Astrocyte (in vitro differentiated cells and primary cell): ENCODE data around the gene IL1R2. TPM values are rescaled to one million over a fixed set of nuclear protein-coding genes. Genes with fewer than 3 reads are reported as not detected.

ENCODE experiments used
- DNase-seq: peaks from one replicate; pipeline ENCODE4 v3.0.0-alpha.2; 2010; ENCODE audit warnings: low read depth
- FAIRE-seq: peaks from 2 replicates; lab custom pipeline; 2011; peaks lifted over from hg19 to GRCh38; lab: Jason Lieb, UNC
- H2AFZ ChIP-seq: 2 replicates; pipeline ENCODE4 v1.6.0; 2012; ENCODE audit warnings: low read depth, low read length, inconsistent platforms
- H3K27ac ChIP-seq: 2 replicates; pipeline ENCODE4 v1.5.1; 2011; ENCODE audit warnings: low read depth, low read length, inconsistent platforms
- H3K27me3 ChIP-seq: 2 replicates; pipeline ENCODE4 v1.6.0; 2011; ENCODE audit warnings: low read length, inconsistent platforms; ENCODE audit not compliant: insufficient read depth
- H3K36me3 ChIP-seq: 2 replicates; pipeline ENCODE4 v1.5.1; 2011; ENCODE audit warnings: low read length, inconsistent platforms; ENCODE audit not compliant: insufficient read depth
- H3K4me1 ChIP-seq: 2 replicates; pipeline ENCODE4 v1.5.1; 2011; ENCODE audit warnings: low read length, inconsistent platforms; ENCODE audit not compliant: insufficient read depth
- H3K4me2 ChIP-seq: 2 replicates; pipeline ENCODE4 v1.6.0; 2012; ENCODE audit warnings: low read length, inconsistent platforms
- H3K4me3 ChIP-seq: 2 replicates; pipeline ENCODE4 v1.5.1; 2011; ENCODE audit warnings: low read depth, mild to moderate bottlenecking, low read length, inconsistent platforms; ENCODE audit not compliant: insufficient read depth
- H3K79me2 ChIP-seq: 2 replicates; pipeline ENCODE4 v1.6.0; 2012; ENCODE audit warnings: mild to moderate bottlenecking, low read length, inconsistent platforms; ENCODE audit not compliant: insufficient read depth
- H3K9ac ChIP-seq: 2 replicates; pipeline ENCODE4 v1.6.0; 2012; ENCODE audit warnings: mild to moderate bottlenecking, low read length, inconsistent platforms
- H3K9me3 ChIP-seq: 2 replicates; pipeline ENCODE4 v1.5.1; 2012; ENCODE audit warnings: low read depth, mild to moderate bottlenecking, low read length, inconsistent platforms; ENCODE audit not compliant: insufficient read depth
- H4K20me1 ChIP-seq: 2 replicates; pipeline ENCODE4 v1.6.0; 2012; ENCODE audit warnings: low read length, inconsistent platforms; ENCODE audit not compliant: insufficient read depth
- H3K27ac Mint-ChIP-seq: one replicate; pipeline ENCODE4 v1.8.0; 2021; ENCODE audit warnings: mild to moderate bottlenecking, mixed read lengths; ENCODE audit not compliant: unreplicated experiment
- H3K27me3 Mint-ChIP-seq: one replicate; pipeline ENCODE4 v1.8.0; 2021; ENCODE audit warnings: low read depth, mixed read lengths; ENCODE audit not compliant: unreplicated experiment
- H3K36me3 Mint-ChIP-seq: one replicate; pipeline ENCODE4 v1.8.0; 2021; ENCODE audit warnings: low read depth, mixed read lengths; ENCODE audit not compliant: unreplicated experiment
- H3K4me1 Mint-ChIP-seq: one replicate; pipeline ENCODE4 v1.8.0; 2021; ENCODE audit warnings: low read depth, mixed read lengths; ENCODE audit not compliant: unreplicated experiment
- H3K4me3 Mint-ChIP-seq: one replicate; pipeline ENCODE4 v1.8.0; 2021; ENCODE audit warnings: mild to moderate bottlenecking, moderate library complexity, mixed read lengths; ENCODE audit not compliant: unreplicated experiment
- H3K9me3 Mint-ChIP-seq: one replicate; pipeline ENCODE4 v1.8.0; 2021; ENCODE audit warnings: mild to moderate bottlenecking, mixed read lengths; ENCODE audit not compliant: unreplicated experiment
- EZH2 ChIP-seq: IDR thresholded peaks from 2 replicates; pipeline ENCODE4 v1.6.1; 2012; ENCODE audit warnings: mild to moderate bottlenecking, low read length, inconsistent platforms; ENCODE audit not compliant: insufficient read depth
- total RNA-seq: library from RNA; stranded (reverse); gene quantifications from 2 replicates; pipeline ENCODE4 v1.2.1, GENCODE V29; 2021
- TF ChIP-seq, protein P1 (sequence below): IDR thresholded peaks from 2 replicates; pipeline ENCODE4 v1.5.1; 2011; ENCODE audit warnings: low read depth, mild to moderate bottlenecking, inconsistent platforms, low read length, moderate library complexity; ENCODE audit not compliant: insufficient read depth

The IL1R2 gene
- total RNA-seq, 1 donor from 2014 or later, result 0.34 TPM

DNA sequence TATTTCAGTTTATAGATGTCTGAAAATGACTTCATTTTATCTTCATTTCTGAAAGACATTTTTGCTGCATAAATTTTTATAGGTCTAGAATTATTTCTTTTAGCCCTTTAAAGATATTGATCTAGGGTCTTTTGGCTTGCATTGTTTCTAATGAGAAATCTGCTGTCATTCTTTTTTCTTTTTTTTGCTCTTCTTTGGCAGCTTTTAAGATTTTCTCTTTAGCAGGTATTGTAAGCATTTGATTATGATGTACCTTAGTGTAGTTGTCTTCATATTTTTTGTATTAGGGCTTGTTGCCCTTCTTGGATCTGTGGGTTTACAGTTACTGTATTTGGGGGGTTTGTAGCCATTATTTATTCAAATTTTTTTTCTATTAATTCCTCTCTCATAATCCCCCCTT, 84.8 kb downstream of the IL1R2 start:
- H2AFZ ChIP-seq, result no peak overlapping the region
- no peak overlapping the region for H3K4me2 ChIP-seq
- H3K27ac ChIP-seq, result no peak overlapping the region
- no peaks in the 10 kb centered on the region for H3K27me3 ChIP-seq
- Mint-ChIP-seq H3K4me3 (no peak overlapping the region), H3K27ac (no peak overlapping the region), H3K27me3 (no peaks in the 10 kb centered on the region), H3K36me3 (peaks cover 1% of the 10 kb centered on the region), H3K4me1 (peaks cover 14% of the 10 kb centered on the region), H3K9me3 (no peaks in the 10 kb centered on the region)
- FAIRE-seq (no peak), DNase-seq (no peak)
- no peaks in the 10 kb centered on the region for H4K20me1 ChIP-seq
- no peaks in the 10 kb centered on the region for H3K36me3 ChIP-seq
- no peaks in the 10 kb centered on the region for H3K4me1 ChIP-seq
- H3K4me3 ChIP-seq, result no peak overlapping the region
- H3K9me3 ChIP-seq, result no peaks in the 10 kb centered on the region
- TF ChIP-seq EZH2, result no peak
- TF ChIP-seq, protein P1, sequence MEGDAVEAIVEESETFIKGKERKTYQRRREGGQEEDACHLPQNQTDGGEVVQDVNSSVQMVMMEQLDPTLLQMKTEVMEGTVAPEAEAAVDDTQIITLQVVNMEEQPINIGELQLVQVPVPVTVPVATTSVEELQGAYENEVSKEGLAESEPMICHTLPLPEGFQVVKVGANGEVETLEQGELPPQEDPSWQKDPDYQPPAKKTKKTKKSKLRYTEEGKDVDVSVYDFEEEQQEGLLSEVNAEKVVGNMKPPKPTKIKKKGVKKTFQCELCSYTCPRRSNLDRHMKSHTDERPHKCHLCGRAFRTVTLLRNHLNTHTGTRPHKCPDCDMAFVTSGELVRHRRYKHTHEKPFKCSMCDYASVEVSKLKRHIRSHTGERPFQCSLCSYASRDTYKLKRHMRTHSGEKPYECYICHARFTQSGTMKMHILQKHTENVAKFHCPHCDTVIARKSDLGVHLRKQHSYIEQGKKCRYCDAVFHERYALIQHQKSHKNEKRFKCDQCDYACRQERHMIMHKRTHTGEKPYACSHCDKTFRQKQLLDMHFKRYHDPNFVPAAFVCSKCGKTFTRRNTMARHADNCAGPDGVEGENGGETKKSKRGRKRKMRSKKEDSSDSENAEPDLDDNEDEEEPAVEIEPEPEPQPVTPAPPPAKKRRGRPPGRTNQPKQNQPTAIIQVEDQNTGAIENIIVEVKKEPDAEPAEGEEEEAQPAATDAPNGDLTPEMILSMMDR, result no peak
- no peaks in the 10 kb centered on the region for H3K79me2 ChIP-seq
- H3K9ac ChIP-seq, result no peak overlapping the region

Other genes with a start within 250 kb of the IL1R2 start
- 6.9 and 7.5 TPM in 2 replicates for gene IL1R1, start 150.8 kb downstream of the IL1R2 start, total RNA-seq
- 0.43 TPM in 1 of 2 replicates, not detected in the other for gene IL1RL2, start 195.1 kb downstream of the IL1R2 start, total RNA-seq